Astrocyte (in vitro differentiated cells and primary cell): Measurements from ENCODE around the gene MALL.
"Not testable (repeated sequence)": the region's sequence is repeated elsewhere in the genome, so short reads cannot be mapped to it uniquely, and the experiment has no call there.

Source experiments
- EZH2 ChIP-seq: IDR thresholded peaks from 2 replicates; pipeline ENCODE4 v1.6.1; 2012; ENCODE audit warnings: mild to moderate bottlenecking, low read length, inconsistent platforms; ENCODE audit not compliant: insufficient read depth
- TF ChIP-seq, protein P1 (sequence below): IDR thresholded peaks from 2 replicates; pipeline ENCODE4 v1.5.1; 2011; ENCODE audit warnings: low read depth, mild to moderate bottlenecking, inconsistent platforms, low read length, moderate library complexity; ENCODE audit not compliant: insufficient read depth

DNA sequence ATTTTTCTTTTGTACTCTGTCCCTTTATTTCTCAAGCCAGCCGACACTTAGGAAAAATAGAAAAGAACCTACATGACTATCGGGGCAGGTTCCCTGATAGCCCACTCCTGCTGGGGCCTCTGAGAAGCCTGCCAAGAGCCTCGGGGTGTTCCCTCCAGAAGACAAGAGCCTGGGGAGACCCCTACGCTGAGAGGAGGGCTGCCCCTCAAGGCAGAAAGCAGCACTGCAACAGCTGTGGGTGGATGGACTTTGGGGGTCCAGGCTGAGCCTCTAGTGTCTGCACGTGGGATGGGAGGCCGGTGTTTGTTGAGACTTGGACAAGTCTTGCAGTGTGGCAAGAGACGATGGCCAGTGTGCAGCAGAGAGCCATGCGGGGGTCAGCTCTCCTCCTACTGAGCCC lies 32.5 kb downstream of the MALL start:
- TF ChIP-seq, protein P1, sequence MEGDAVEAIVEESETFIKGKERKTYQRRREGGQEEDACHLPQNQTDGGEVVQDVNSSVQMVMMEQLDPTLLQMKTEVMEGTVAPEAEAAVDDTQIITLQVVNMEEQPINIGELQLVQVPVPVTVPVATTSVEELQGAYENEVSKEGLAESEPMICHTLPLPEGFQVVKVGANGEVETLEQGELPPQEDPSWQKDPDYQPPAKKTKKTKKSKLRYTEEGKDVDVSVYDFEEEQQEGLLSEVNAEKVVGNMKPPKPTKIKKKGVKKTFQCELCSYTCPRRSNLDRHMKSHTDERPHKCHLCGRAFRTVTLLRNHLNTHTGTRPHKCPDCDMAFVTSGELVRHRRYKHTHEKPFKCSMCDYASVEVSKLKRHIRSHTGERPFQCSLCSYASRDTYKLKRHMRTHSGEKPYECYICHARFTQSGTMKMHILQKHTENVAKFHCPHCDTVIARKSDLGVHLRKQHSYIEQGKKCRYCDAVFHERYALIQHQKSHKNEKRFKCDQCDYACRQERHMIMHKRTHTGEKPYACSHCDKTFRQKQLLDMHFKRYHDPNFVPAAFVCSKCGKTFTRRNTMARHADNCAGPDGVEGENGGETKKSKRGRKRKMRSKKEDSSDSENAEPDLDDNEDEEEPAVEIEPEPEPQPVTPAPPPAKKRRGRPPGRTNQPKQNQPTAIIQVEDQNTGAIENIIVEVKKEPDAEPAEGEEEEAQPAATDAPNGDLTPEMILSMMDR: not testable (repeated sequence)
- not testable (repeated sequence) for TF ChIP-seq EZH2
